GM12801 (cell line): ENCODE data around the gene LAYN.

Experiments
- CTCF ChIP-seq: IDR thresholded peaks from one replicate; pipeline ENCODE4 v1.5.1; 2011; ENCODE audit warnings: control low read depth; ENCODE audit not compliant: insufficient read length; ENCODE audit errors: extremely low read depth

LAYN gene

GRCh38 chr11:111540114-111540936, at the start of gene LAYN:
Gene LAYN, plus strand, starts transcription at chr11:111540720. Its CDS starts 124 bp downstream, at chr11:111540844.
- TF ChIP-seq CTCF, result no peak

GRCh38 chr11:111494040-111494439, 46.5 kb upstream of the LAYN start:
- no peak for TF ChIP-seq CTCF

GRCh38 chr11:111499483-111499882, 41.0 kb upstream of the LAYN start:
- no peak for TF ChIP-seq CTCF

- no peak for TF ChIP-seq CTCF
These were observed 40.0 kb upstream of the LAYN start for GRCh38 chr11:111500481-111500880.

GRCh38 chr11:111502611-111503010, 37.9 kb upstream of the LAYN start:
- TF ChIP-seq CTCF, result no peak

GRCh38 chr11:111510311-111510710, 30.2 kb upstream of the LAYN start:
- no peak for TF ChIP-seq CTCF

GRCh38 chr11:111512296-111513239, 28.0 kb upstream of the LAYN start, which contains the start of gene BTG4:
Gene BTG4, minus strand, starts transcription at chr11:111512386. Its CDS starts 13,610 bp downstream, at chr11:111498776.
- TF ChIP-seq CTCF, result no peak
